ENCODE results near the gene UBE2L6. TPM values are rescaled to one million over a fixed set of nuclear protein-coding genes. Genes with fewer than 3 reads are reported as not detected.

UBE2L6 gene
- polyA plus RNA-seq, 1 donor from 2014 or later = 88.0 TPM

- TF ChIP-seq RAD21 (conservative IDR thresholded peaks at IDR 0.05) (no peak), POLR2AphosphoS5 (IDR thresholded peaks at IDR 0.05) (no peak), EP300 (conservative IDR thresholded peaks at IDR 0.05; ENCODE audit: poor library complexity, severe bottlenecking) (no peak), TAF1 (IDR thresholded peaks at IDR 0.05; ENCODE audit: low read depth) (no peak)
- no peak overlapping the region for H3K4me3 ChIP-seq (ENCODE audit: low read length)
- H2AFZ ChIP-seq (ENCODE audit: low read depth, low read length) = no peak overlapping the region
- H3K9me2 ChIP-seq (ENCODE audit: insufficient read depth, low read length) = no peaks in the 10 kb centered on the region
- no peaks in the 10 kb centered on the region for H3K36me3 ChIP-seq (ENCODE audit: insufficient read depth, low read length)
- H3K4me2 ChIP-seq (ENCODE audit: low read length) = no peak overlapping the region
- no peaks in the 10 kb centered on the region for H3K9me3 ChIP-seq (ENCODE audit: low read length)
- H4K20me1 ChIP-seq (ENCODE audit: insufficient read depth) = no peaks in the 10 kb centered on the region
- H3K9ac ChIP-seq (ENCODE audit: low read length) = no peak overlapping the region
- no peaks in the 10 kb centered on the region for H3F3A ChIP-seq (ENCODE audit: insufficient read depth, low read length, poor library complexity, severe bottlenecking)
- H3K27me3 ChIP-seq (ENCODE audit: insufficient read depth, low read depth, low read length) = no peaks in the 10 kb centered on the region
- H3K79me2 ChIP-seq (replicated peaks; ENCODE audit: insufficient read depth, low read length) = no peaks in the 10 kb centered on the region
- H3K27ac ChIP-seq (ENCODE audit: low read length) = no peak overlapping the region
Measured at GRCh38 chr11:57604296-57605027, 37.0 kb upstream of the UBE2L6 start.

DNA sequence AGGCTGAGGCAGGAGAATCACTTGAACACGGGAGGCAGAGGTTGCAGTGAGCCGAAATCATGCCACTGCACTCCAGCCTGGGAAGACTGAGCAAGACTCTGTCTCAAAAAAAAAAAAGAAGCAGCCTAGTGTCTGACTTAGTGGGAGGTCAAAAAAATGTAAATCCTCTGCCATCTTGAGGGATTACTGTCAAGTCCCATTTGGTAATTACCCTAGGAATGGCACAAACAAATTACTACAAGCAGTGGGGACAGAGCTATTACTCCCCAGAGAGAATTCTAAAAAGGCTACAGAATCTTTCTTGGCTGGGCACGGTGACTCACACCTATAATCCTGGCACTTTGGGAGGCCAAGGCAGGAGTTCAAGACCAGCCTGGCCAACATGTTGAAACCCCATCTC lies 33.8 kb upstream of the UBE2L6 start:
- TF ChIP-seq MXI1 (conservative IDR thresholded peaks at IDR 0.05; ENCODE audit: poor library complexity, severe bottlenecking) (no peak), CTCF (IDR thresholded peaks at IDR 0.05; ENCODE audit: poor library complexity, severe bottlenecking) (no peak), RAD21 (conservative IDR thresholded peaks at IDR 0.05) (no peak), POLR2AphosphoS5 (IDR thresholded peaks at IDR 0.05) (no peak)
- TF ChIP-seq, protein P1, sequence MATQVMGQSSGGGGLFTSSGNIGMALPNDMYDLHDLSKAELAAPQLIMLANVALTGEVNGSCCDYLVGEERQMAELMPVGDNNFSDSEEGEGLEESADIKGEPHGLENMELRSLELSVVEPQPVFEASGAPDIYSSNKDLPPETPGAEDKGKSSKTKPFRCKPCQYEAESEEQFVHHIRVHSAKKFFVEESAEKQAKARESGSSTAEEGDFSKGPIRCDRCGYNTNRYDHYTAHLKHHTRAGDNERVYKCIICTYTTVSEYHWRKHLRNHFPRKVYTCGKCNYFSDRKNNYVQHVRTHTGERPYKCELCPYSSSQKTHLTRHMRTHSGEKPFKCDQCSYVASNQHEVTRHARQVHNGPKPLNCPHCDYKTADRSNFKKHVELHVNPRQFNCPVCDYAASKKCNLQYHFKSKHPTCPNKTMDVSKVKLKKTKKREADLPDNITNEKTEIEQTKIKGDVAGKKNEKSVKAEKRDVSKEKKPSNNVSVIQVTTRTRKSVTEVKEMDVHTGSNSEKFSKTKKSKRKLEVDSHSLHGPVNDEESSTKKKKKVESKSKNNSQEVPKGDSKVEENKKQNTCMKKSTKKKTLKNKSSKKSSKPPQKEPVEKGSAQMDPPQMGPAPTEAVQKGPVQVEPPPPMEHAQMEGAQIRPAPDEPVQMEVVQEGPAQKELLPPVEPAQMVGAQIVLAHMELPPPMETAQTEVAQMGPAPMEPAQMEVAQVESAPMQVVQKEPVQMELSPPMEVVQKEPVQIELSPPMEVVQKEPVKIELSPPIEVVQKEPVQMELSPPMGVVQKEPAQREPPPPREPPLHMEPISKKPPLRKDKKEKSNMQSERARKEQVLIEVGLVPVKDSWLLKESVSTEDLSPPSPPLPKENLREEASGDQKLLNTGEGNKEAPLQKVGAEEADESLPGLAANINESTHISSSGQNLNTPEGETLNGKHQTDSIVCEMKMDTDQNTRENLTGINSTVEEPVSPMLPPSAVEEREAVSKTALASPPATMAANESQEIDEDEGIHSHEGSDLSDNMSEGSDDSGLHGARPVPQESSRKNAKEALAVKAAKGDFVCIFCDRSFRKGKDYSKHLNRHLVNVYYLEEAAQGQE (IDR thresholded peaks at IDR 0.05; ENCODE audit: borderline replicate concordance) = no peak
- Histone ChIP-seq H3K9me3 (ENCODE audit: low read length) (no peaks in the 10 kb centered on the region), H2AFZ (ENCODE audit: low read depth, low read length) (no peak overlapping the region), H3K9me2 (ENCODE audit: insufficient read depth, low read length) (no peaks in the 10 kb centered on the region), H3K79me2 (replicated peaks; ENCODE audit: insufficient read depth, low read length) (no peaks in the 10 kb centered on the region), H3K9ac (ENCODE audit: low read length) (no peak overlapping the region), H3K4me3 (ENCODE audit: low read length) (no peak overlapping the region), H4K20me1 (ENCODE audit: insufficient read depth) (no peaks in the 10 kb centered on the region), H3K27ac (ENCODE audit: low read length) (no peak overlapping the region), H3F3A (ENCODE audit: insufficient read depth, low read length, poor library complexity, severe bottlenecking) (no peaks in the 10 kb centered on the region), H3K4me2 (ENCODE audit: low read length) (no peak overlapping the region), H3K36me3 (ENCODE audit: insufficient read depth, low read length) (no peaks in the 10 kb centered on the region), H3K27me3 (ENCODE audit: insufficient read depth, low read depth, low read length) (no peaks in the 10 kb centered on the region)

DNA sequence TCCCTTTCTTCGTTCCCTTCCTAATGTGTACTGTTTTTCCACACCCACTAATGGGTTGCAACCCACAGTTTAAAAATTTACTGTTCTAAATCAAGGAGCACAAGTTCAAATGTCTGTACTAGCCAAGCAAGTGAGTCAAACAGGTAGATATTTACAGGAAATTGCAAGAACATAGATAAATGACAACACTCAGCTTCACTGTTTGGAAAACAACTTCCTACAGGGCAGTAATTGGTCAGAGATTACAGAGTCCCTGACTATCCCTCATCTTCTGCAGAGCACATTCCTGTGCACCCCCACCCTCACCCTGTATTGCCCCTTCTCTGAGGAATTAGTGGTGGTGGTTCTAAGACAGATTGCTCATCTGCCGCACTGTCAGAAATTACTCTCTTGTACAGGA lies 31.9 kb upstream of the UBE2L6 start:
- H3K9ac ChIP-seq (ENCODE audit: low read length) = no peak overlapping the region
- H3K27ac ChIP-seq (ENCODE audit: low read length) = no peak overlapping the region
- H3K9me2 ChIP-seq (ENCODE audit: insufficient read depth, low read length) = no peaks in the 10 kb centered on the region
- no peak overlapping the region for H3K4me2 ChIP-seq (ENCODE audit: low read length)
- no peaks in the 10 kb centered on the region for H3F3A ChIP-seq (ENCODE audit: insufficient read depth, low read length, poor library complexity, severe bottlenecking)
- TF ChIP-seq TAF1 (IDR thresholded peaks at IDR 0.05; ENCODE audit: low read depth) (no peak), SMC3 (conservative IDR thresholded peaks at IDR 0.05; ENCODE audit: poor library complexity) (no peak), CTCF (IDR thresholded peaks at IDR 0.05; ENCODE audit: poor library complexity, severe bottlenecking) (no peak), RAD21 (conservative IDR thresholded peaks at IDR 0.05) (no peak), EP300 (conservative IDR thresholded peaks at IDR 0.05; ENCODE audit: poor library complexity, severe bottlenecking) (no peak), MXI1 (conservative IDR thresholded peaks at IDR 0.05; ENCODE audit: poor library complexity, severe bottlenecking) (no peak), EZH2 (IDR thresholded peaks at IDR 0.05; ENCODE audit: borderline replicate concordance, insufficient read depth, low read length, poor library complexity, severe bottlenecking) (no peak), POLR2AphosphoS5 (IDR thresholded peaks at IDR 0.05) (no peak)
- TF ChIP-seq, protein P1 (IDR thresholded peaks at IDR 0.05; ENCODE audit: borderline replicate concordance) = no peak
- H3K36me3 ChIP-seq (ENCODE audit: insufficient read depth, low read length) = no peaks in the 10 kb centered on the region
- H4K20me1 ChIP-seq (ENCODE audit: insufficient read depth) = no peaks in the 10 kb centered on the region
- H3K27me3 ChIP-seq (ENCODE audit: insufficient read depth, low read depth, low read length) = no peaks in the 10 kb centered on the region
- no peak overlapping the region for H3K4me3 ChIP-seq (ENCODE audit: low read length)
- no peaks in the 10 kb centered on the region for H3K79me2 ChIP-seq (replicated peaks; ENCODE audit: insufficient read depth, low read length)
- no peaks in the 10 kb centered on the region for H3K9me3 ChIP-seq (ENCODE audit: low read length)
- H2AFZ ChIP-seq (ENCODE audit: low read depth, low read length) = no peak overlapping the region

All from neural cell (in vitro differentiated cells).